CD14-positive monocyte (primary cell): ENCODE results near the gene MAP1LC3B2. TPM values are rescaled to one million over a fixed set of nuclear protein-coding genes. Genes with fewer than 3 reads are reported as not detected.

Experiments used
- DNase-seq, 3 donors: peaks; one replicate each; pipeline ENCODE4 v3.0.0-alpha.2; 2011 to 2022
- H2AFZ ChIP-seq: 2 replicates; pipeline ENCODE4 v1.6.0; 2012; ENCODE audit warnings: mild to moderate bottlenecking, low read depth, low read length, inconsistent platforms; ENCODE audit not compliant: insufficient read depth, poor library complexity, severe bottlenecking
- H3K27ac ChIP-seq, 2 donors: 1 replicate in 1 of 2; 2 replicates in 1 of 2; pipeline ENCODE4 v1.5.1; 2012 to 2013; ENCODE audit warnings: low read length in 2 of 2, control low read depth in 1 of 2, inconsistent platforms in 1 of 2, low read depth in 1 of 2, mild to moderate bottlenecking in 1 of 2
- H3K27me3 ChIP-seq, 2 donors: one replicate each; pipeline versions ENCODE4 v1.6.0 to v1.6.1; 2011 to 2013; ENCODE audit warnings: low read length in 2 of 2; ENCODE audit not compliant: control insufficient read depth in 2 of 2, insufficient read depth in 2 of 2
- H3K36me3 ChIP-seq, 2 donors: replicated peaks in 1 of 2; 1 replicate in 1 of 2; 2 replicates in 1 of 2; pipeline versions ENCODE4 v1.5.1 to v1.6.1; 2012 to 2013; ENCODE audit warnings: low read length in 2 of 2, control low read depth in 1 of 2, inconsistent platforms in 1 of 2, mild to moderate bottlenecking in 1 of 2; ENCODE audit not compliant: insufficient read depth in 2 of 2, control insufficient read depth in 1 of 2
- H3K4me1 ChIP-seq, 2 donors: 1 replicate in 1 of 2; 2 replicates in 1 of 2; pipeline versions ENCODE4 v1.5.1 to v1.6.1; 2012 to 2013; ENCODE audit warnings: low read length in 2 of 2, control low read depth in 1 of 2, inconsistent platforms in 1 of 2, mild to moderate bottlenecking in 1 of 2, moderate library complexity in 1 of 2; ENCODE audit not compliant: insufficient read depth in 2 of 2, control insufficient read depth in 1 of 2
- H3K4me2 ChIP-seq: replicated peaks from 2 replicates; pipeline ENCODE3; 2012; ENCODE audit warnings: low read length, moderate library complexity, mild to moderate bottlenecking; ENCODE audit not compliant: poor library complexity, severe bottlenecking; ENCODE audit errors: extremely low read depth
- H3K4me3 ChIP-seq, 3 experiments: fragments of 200-600 bp in 1 of 3; sonication (generic) in 1 of 3; replicated peaks in 1 of 3; 1 replicate in 2 of 3; 2 replicates in 1 of 3; pipeline ENCODE4 v1.5.1; 2011 to 2013; ENCODE audit warnings: low read length in 3 of 3, mild to moderate bottlenecking in 3 of 3, control low read depth in 2 of 3, low read depth in 2 of 3, inconsistent platforms in 1 of 3, moderate library complexity in 1 of 3
- H3K79me2 ChIP-seq: 2 replicates; pipeline ENCODE4 v1.6.0; 2012; ENCODE audit warnings: mild to moderate bottlenecking, control low read depth, inconsistent platforms, low read length, moderate library complexity; ENCODE audit not compliant: insufficient read depth
- H3K9ac ChIP-seq: 2 replicates; pipeline ENCODE4 v1.6.0; 2017; ENCODE audit warnings: low read length, mild to moderate bottlenecking; ENCODE audit not compliant: insufficient read depth, poor library complexity, severe bottlenecking
- H3K9me3 ChIP-seq, 2 donors: replicated peaks in 1 of 2; 1 replicate in 1 of 2; 2 replicates in 1 of 2; pipeline versions ENCODE4 v1.5.1 to v1.6.1; 2012 to 2013; ENCODE audit warnings: low read length in 2 of 2, control low read depth in 1 of 2; ENCODE audit not compliant: control insufficient read depth in 1 of 2, insufficient read depth in 1 of 2
- H4K20me1 ChIP-seq: 2 replicates; pipeline ENCODE4 v1.6.0; 2012; ENCODE audit warnings: mild to moderate bottlenecking, low read length, control low read depth, moderate library complexity; ENCODE audit not compliant: insufficient read depth
- H3K27ac Mint-ChIP-seq, 7 donors: one replicate each; pipeline ENCODE4 v1.8.0; 2020; ENCODE audit warnings: mild to moderate bottlenecking in 7 of 7, mixed read lengths in 7 of 7, moderate library complexity in 6 of 7, inconsistent platforms in 2 of 7
- H3K27me3 Mint-ChIP-seq, 3 donors: one replicate each; pipeline ENCODE4 v1.8.0; 2021 to 2022; ENCODE audit warnings: low read depth in 3 of 3, mild to moderate bottlenecking in 3 of 3, mixed read lengths in 3 of 3, moderate library complexity in 3 of 3, inconsistent platforms in 1 of 3
- H3K36me3 Mint-ChIP-seq, 2 donors: one replicate each; pipeline ENCODE4 v1.8.0; 2020; ENCODE audit warnings: mixed read lengths in 2 of 2, inconsistent platforms in 1 of 2, mild to moderate bottlenecking in 1 of 2
- H3K4me1 Mint-ChIP-seq: one replicate; pipeline ENCODE4 v1.8.0; 2020; ENCODE audit warnings: mild to moderate bottlenecking, mixed read lengths
- H3K4me3 Mint-ChIP-seq, 2 donors: one replicate each; pipeline ENCODE4 v1.8.0; 2020; ENCODE audit warnings: mild to moderate bottlenecking in 2 of 2, mixed read lengths in 2 of 2, moderate library complexity in 1 of 2
- H3K9me3 Mint-ChIP-seq, 7 donors: one replicate each; pipeline ENCODE4 v1.8.0; 2020 to 2022; ENCODE audit warnings: mixed read lengths in 7 of 7, mild to moderate bottlenecking in 6 of 7, moderate library complexity in 6 of 7, inconsistent platforms in 2 of 7
- WGBS: methylation state at CpG from one replicate; pipeline ENCODE4 v1.1.5; 2013; ENCODE audit warnings: missing lambda C conversion rate; ENCODE audit not compliant: insufficient coverage; 5-methylcytosine and 5-hydroxymethylcytosine counted together
- intact Hi-C, 2 donors: fragments of 100-400 bp; cut with micrococcal nuclease; formaldehyde crosslinking; loops; one replicate each; pipeline versions ENCODE4 v1.15.0 to v1.15.1; 2023
- polyA plus RNA-seq, 3 donors: library from polyadenylated mRNA; depleted of rRNA in 1 of 3; unstranded in 2 of 3; stranded (reverse) in 1 of 3; fragments of 300-500 nt in 2 of 3; fragments of >200 nt in 1 of 3; fragmentation: Illumina TruSeq in 2 of 3; gene quantifications; 1 replicate in 2 of 3; 2 replicates in 1 of 3; pipeline ENCODE4 v1.2.3, GENCODE V29; 2012 to 2021
- TF ChIP-seq, protein P1 (sequence below): fragments of 200-600 bp; IDR thresholded peaks from one replicate; pipeline ENCODE4 v1.8.0; 2022; ENCODE audit warnings: antibody characterized with exemption, mild to moderate bottlenecking

The MAP1LC3B2 gene
- polyA plus RNA-seq, 3 donors: 2.6 to 12.9 (median 6.4) TPM

DNA sequence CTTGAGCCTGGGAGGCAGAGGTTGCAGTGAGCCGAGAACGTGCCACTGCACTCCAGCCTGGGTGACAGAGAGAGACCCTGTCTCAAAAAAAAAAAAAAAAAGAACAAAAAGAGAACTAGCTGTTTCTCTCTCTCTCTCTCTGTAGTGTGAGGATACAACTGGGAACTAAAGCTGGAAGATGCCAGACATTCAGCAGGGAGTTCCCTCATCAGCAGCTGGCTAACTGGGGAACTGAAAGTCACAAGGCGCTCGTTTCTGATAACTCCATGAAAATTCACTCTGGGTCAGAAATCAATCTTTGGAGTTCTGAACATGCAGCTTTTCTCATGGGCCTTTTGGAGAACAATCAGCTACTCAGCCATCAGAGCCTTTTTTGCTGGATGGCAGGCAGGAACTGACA is 43.5 kb upstream of the MAP1LC3B2 start:
- Histone ChIP-seq H3K79me2 (no peaks in the 10 kb centered on the region), H3K9me3 (peaks cover 0 to 6% of the 10 kb centered on the region in 2 donors), H2AFZ (no peak overlapping the region), H3K4me1 (peaks cover 6 to 9% of the 10 kb centered on the region in 2 donors), H3K27me3 (no peaks in the 10 kb centered on the region), H4K20me1 (no peaks in the 10 kb centered on the region), H3K4me3 (no peak overlapping the region), H3K36me3 (no peaks in the 10 kb centered on the region), H3K9ac (no peak overlapping the region), H3K4me2 (peak overlapping the region; percentile 42), H3K27ac (no peak overlapping the region)
- TF ChIP-seq, protein P1, sequence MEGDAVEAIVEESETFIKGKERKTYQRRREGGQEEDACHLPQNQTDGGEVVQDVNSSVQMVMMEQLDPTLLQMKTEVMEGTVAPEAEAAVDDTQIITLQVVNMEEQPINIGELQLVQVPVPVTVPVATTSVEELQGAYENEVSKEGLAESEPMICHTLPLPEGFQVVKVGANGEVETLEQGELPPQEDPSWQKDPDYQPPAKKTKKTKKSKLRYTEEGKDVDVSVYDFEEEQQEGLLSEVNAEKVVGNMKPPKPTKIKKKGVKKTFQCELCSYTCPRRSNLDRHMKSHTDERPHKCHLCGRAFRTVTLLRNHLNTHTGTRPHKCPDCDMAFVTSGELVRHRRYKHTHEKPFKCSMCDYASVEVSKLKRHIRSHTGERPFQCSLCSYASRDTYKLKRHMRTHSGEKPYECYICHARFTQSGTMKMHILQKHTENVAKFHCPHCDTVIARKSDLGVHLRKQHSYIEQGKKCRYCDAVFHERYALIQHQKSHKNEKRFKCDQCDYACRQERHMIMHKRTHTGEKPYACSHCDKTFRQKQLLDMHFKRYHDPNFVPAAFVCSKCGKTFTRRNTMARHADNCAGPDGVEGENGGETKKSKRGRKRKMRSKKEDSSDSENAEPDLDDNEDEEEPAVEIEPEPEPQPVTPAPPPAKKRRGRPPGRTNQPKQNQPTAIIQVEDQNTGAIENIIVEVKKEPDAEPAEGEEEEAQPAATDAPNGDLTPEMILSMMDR: no peak
- peak overlapping the region in 1 of 2 donors; percentile 39 for H3K4me3 Mint-ChIP-seq
- 0% methylated on average over 2 of the region's 4 CpGs for WGBS
- no peaks in the 10 kb centered on the region for H3K36me3 Mint-ChIP-seq
- intact Hi-C loops: no loop called here
- DNase-seq: peak in 2 of 3 donors; percentile 46 to 69
- H3K27me3 Mint-ChIP-seq: peaks cover 0 to 6% (median 2%) of the 10 kb centered on the region in 3 donors
- H3K27ac Mint-ChIP-seq: peak overlapping the region in 4 of 7 donors; percentile 27 to 56 (median 46)
- peaks cover 0 to 4% (median 0%) of the 10 kb centered on the region in 7 donors for H3K9me3 Mint-ChIP-seq
- peaks cover 10% of the 10 kb centered on the region for H3K4me1 Mint-ChIP-seq

DNA sequence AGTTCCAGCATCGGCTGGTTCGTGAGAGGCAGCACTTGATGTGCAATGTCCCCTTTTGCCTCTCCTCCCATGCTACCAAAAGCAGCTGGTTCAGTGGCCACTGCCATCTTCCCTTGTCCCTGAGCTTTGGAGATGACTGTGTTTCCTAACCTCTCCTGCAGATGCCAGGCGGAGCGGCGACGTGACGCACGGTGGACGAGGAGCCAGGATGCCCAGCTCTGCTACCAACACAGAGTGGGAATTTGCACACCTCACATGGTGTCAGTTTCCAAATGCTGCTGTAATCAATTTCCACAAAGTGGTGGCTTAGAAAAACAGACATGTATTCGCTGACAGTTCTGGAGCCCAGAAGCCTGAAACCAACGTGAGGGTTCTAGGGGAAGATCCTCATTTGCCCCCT is 42.5 kb upstream of the MAP1LC3B2 start:
- 100% methylated on average over 9 of the region's 11 CpGs for WGBS
- Histone ChIP-seq H3K9me3 (peaks cover 0 to 6% of the 10 kb centered on the region in 2 donors), H4K20me1 (no peaks in the 10 kb centered on the region), H3K36me3 (no peaks in the 10 kb centered on the region), H3K9ac (no peak overlapping the region), H3K4me2 (no peak overlapping the region), H3K27ac (no peak overlapping the region), H3K4me1 (peaks cover 6 to 15% of the 10 kb centered on the region in 2 donors), H2AFZ (no peak overlapping the region), H3K27me3 (no peaks in the 10 kb centered on the region), H3K79me2 (no peaks in the 10 kb centered on the region), H3K4me3 (no peak overlapping the region)
- intact Hi-C loops: no loop called here
- no peaks in the 10 kb centered on the region for H3K36me3 Mint-ChIP-seq
- H3K4me3 Mint-ChIP-seq: no peak overlapping the region
- DNase-seq: no peak
- peaks cover 18% of the 10 kb centered on the region for H3K4me1 Mint-ChIP-seq
- H3K27me3 Mint-ChIP-seq: peaks cover 0 to 7% (median 3%) of the 10 kb centered on the region in 3 donors
- H3K9me3 Mint-ChIP-seq: peaks cover 0 to 4% (median 0%) of the 10 kb centered on the region in 7 donors
- H3K27ac Mint-ChIP-seq: no peak overlapping the region
- TF ChIP-seq, protein P1: no peak
